GM18861 (cell line): ENCODE data around the gene TMEM120A.
"Not testable (repeated sequence)": the region's sequence is repeated elsewhere in the genome, so short reads cannot be mapped to it uniquely, and the experiment has no call there.

Experiments
- ATAC-seq: cut with Tn5 transposase; IDR thresholded peaks from one replicate; pipeline ENCODE4 v1.9.1; 2021; ENCODE audit not compliant: unreplicated experiment

The TMEM120A gene

DNA sequence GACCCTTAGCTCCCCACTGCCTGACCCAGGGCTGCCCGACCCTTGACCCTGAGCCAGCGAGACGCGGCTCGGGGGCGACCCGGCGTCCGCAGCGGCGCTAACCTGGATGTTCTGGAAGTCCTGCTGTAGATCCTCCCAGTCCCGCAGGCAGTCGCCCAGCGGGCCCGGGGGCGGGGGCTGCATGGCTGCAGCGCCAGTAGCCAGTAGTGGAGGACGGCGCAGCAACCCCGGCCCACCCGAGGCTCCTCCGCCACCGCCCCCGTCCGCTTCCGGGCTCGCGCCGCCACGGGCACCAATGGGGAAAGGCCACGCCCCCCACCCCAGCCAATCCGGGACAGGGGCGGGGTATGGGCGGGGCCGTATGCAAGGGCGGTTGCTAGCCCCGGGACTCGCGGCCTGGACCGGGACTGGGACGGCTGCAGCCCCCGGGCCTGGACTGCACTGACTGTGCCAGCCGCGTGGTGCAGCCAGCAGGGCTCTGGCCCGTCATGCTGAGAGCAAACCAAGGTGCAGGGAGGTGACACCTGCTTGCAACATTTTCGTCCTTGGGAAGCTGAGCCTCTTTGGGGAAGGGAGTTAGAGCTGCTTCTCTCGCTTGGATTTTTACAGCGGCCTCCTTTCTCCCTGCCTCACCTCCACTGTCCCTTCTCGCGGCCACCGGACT, at the start of gene TMEM120A:
Gene TMEM120A, minus strand, starts transcription at position 208 of the 664 bp plus-strand sequence. Its CDS starts 25 bp downstream, at position 183.
- peak; percentile 91 for ATAC-seq

DNA sequence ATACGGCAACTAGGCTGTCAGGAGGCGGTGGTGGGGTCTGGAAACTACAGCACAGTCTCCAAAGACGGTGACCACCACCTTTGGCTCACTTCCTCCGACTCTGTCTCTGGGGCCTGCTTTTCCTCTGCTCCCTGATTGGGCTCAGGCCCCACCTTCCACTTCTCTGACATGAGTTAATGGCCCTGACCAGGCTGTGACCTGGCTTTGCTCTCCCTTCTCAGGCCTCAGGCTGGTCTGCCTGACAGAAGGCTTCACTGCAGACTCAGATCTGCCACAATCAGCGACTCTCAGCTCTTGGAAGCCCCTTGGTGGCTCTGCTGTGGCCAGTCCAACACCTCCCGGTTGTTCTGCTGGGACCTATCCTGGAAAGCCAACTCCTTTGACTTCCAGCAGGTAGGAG, 45.7 kb upstream of the TMEM120A start:
- ATAC-seq: no peak

DNA sequence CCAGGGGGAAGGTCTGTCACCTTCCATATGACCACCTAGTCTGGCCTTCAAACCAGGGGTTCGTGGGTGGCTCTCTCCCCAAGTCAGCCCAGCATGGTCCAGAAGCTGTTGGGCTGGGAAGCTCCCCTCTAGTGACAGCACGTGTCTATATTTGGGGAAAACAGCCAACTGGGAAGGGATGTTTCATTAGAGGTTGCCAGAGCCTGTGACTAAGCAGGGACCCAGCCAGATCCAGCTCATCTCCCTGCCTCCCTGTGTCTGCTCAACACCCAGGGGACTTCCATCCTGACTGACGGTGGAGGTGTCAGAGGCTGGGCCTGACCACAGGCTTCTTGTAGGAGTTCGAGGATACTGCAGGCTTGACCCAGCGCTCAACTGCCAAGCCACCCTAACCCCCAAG, 42.9 kb upstream of the TMEM120A start:
- no peak for ATAC-seq

DNA sequence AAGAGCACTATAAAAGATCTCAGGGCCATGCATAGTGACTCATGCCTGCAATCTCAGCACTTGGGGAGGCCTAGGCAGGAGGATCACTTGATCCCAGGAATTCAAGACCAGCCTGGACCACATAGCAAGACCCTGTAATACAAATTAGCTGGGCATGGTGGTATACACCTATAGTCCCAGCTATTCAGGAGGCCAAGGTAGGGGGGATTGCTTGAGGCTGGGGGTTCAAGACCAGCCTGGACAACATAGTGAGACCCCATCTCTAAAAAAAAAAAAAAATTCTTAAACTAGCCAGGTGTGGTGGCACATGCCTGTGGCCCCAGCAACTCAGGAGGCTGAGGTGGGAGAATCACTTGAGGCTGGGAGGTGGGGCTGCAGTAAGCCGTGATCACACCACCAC, 37.6 kb upstream of the TMEM120A start:
- ATAC-seq: no peak

DNA sequence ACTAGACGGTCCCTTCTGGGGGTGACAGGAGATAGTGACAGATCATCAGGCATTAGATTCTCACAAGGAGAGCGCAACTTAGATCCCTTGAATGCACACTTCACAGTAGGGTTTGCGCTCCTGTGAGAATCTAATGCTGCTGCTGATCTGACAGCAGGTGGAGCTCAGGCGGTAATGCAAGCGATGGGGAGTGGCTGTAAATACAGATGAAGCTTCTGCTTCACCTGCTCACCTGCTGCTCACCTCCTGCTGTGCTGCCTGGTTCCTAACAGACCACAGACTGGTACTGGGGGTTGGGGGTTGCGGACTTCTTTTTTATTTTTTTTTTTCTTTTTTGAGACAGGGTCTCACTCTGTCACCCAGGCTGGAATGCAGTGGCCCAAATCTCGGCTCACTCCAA, 35.3 kb upstream of the TMEM120A start:
- not testable (repeated sequence) for ATAC-seq

DNA sequence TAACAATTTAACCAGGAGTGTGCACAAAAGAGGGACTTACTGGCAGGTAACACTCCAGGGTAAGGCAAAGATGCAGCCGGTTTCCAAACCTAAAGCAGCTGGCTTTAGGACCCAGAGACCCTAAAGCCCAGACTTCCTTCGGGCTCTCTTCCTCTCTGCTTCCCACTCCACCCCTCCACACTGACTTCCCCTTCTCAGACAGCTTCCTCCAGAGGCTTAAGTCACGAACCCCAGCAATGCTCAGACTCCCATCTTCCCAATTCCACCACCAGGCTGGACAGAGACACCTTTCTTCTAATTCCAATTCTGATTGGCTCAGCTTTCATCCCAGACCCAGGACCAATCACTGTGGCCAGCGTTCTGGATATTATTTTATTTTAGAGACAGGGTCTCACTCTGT, 28.6 kb upstream of the TMEM120A start:
- ATAC-seq: no peak

DNA sequence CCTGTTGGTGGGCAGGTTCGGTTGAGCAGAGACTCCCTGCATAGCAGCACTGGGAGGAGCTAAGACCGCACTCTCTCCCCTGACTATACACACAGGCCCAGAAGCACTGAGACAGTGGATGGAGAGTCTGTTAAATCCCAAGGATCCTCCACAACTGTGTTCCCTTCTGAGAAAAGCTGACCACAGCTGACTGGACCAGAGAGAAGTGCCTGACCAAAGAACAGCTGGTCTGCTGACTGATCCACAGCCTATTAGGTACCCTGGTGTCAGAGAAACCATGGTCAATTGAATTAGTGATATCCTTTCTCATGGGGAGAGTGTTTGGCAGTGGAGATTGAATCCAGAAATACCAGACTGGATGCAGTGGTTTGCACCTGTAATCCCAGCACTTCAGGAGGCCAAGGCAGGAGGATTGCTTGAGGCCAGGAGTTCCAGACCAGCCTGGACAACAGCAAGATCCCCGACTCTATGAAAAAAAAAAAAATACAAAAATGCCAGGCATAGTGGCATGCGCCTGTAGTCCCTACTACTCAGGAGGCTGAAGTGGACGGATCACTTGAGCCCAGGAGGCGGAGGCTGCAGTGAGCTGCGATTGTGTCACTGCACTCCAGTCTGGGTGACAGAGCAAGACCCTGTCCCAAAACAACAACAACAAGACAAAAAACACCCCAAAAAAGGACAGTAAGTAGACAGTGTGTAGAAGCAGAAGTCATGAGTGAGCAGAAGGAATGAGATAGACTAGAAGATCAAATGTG, 27.8 kb upstream of the TMEM120A start:
- no peak for ATAC-seq

DNA sequence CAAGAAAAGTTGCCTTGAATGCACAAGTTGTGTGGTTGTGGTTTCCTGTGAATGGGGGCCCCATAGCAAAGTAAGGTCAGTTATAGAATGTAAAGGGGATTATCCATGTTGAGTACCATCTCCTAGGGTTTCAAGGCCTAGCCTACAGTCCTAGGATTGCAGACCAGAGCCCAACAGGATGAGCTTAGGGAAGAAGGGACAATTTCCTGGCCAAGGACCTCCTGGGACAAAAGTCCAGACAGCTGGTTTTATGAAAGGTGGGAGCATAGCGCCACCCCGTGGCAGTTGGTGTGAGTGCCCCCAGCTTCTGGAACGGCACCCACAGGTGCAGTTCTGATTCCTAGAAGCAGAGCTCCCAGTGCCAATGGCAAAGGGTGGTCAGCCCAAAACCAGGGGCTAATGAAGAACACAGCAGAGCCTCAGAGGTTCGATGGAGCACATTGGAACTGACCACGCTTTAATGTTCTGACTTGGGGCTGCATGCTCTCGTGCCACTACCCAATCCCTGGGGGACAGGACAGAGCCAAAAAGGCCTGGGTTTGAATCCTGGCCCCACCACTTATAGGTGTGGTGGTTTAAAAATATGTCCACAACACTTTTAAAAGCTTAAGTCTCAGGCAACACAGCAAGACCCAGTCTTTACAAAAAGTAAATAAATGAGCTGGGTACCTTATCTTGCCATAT, 25.8 kb upstream of the TMEM120A start:
- no peak for ATAC-seq

DNA sequence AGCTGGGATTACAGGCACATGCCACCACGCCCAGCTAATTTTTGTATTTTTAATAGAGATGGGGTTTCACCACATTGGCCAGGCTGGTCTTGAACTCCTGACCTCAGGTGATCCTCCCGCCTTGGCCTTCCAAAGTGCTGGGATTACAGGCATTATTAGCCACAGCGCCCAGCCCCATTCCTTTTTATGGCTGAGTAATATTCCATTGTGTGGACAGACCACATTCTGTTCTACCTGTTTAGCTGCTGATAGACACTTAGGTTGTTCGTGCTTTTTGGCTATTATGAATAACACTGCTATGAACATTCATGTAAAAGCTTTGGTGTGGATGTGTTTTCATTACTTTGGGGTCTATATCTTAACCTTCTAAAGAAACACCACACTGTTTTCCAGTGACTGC, 24.1 kb upstream of the TMEM120A start:
- ATAC-seq: not testable (repeated sequence)

DNA sequence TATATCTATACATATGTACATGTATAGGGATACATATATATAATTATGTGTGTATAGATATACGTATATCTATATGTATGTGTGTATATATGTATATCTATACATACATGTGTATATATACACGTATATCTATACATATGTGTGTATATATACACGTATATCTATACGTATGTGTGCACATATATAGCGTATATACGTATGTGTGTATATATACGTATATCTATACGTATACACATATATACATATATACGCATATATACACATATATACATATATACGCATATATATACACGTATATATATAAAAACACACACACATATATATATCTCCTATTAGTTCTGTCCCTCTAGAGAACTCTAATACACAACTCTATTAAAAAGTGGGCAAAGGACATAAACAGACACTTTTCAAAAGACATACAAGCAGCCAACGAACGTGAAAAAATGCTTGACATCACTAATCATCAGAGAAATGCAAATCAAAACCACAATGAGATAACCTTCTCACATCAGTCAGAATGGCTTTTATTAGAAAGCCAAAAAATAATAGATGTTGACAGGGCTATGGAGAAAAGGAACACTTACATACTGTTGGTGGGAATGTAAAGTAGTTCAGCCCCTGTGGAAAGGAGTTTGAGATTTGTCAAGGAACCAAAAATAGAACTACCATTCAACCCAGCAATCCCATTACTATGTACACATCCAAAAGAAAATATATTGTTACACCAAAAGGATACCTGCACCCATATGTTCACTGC, 22.0 kb upstream of the TMEM120A start:
- no peak for ATAC-seq

DNA sequence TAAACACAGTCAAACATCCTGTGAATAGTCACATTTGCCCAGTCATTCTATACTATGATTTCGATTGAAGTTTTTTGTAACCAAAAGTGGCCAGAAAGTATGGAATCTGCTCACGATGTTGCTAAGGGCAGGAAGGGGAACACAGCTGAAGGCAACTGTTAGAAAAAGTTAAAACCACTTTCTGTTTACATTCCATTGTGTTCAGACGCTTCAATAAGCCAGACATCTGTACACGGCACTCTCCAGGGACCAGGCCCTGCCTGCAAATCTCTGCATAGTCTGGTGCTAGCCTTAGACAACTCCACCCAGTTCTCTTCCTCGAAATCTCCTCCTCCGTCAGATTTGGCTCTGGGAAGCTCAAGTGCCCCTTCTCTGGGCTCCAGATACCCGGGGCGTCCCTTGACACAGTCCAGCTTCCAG, 17.1 kb upstream of the TMEM120A start:
- no peak for ATAC-seq

DNA sequence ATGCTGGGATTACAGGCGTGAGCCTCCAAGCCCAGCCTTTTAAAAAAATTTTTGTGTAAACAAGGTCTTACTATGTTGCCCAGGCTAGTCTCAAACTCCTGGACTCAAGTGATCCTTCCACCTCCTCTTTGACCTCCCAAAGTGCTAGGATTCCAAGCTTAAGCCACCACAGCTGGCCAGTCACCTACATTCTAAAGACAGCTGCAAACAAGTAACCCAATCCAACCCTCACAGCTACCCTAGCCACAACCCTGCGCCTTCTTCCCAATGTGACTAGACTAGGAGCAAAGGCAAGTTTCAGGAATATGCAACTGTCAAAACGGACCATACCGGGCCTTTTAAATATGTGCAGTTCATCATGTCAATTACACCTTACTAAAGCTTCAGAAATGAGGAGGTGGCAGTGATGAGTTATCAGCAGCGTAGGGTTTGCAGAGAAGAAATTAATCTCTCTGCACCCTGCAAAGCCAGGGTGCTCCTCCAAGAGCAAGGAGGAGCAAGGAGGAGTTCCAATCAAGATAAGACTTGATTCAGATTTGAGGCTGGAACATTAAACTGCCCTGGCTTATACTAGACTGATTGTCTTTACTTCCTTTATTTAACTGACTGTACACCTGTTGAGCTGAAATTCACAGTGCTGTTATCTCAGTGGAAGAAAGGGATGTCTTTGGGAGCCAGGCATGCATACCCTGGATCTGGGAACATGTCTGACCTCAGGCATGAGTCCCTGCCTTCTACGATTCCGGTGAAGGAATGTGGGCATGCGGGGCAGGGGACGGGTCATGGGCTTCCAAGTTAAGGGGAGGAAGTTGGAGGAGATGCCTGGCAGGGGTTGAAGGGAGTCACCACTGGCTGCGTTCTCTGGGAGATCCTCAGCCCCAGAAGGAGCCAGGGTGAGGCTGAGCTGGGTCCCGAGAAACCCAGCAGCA, 15.5 kb upstream of the TMEM120A start:
- no peak for ATAC-seq

DNA sequence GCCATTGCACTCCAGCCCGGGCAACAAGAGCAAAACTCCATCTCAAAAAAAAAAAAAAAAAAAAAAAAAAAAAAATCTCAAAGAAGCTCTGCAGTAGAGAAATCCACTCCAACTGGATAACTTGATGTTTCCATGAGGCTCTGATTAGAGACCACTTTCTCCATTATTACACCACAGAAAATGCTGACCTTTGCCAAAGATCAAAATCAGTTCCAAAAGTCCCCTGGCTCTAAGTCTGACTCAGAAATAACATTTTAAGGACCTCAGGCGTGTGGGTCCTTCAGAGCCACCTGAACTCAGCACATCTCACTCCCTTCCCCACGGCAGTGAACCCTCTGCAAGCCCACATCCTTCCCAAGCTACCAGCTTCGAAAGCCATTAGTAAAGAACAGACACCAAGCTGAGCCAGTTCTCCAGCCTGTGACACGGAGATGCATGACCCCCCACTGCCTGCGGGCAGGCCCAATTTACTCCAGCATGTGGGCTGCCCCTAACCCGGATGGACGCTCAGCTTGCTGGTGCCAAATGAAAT, 13.8 kb upstream of the TMEM120A start:
- no peak for ATAC-seq

DNA sequence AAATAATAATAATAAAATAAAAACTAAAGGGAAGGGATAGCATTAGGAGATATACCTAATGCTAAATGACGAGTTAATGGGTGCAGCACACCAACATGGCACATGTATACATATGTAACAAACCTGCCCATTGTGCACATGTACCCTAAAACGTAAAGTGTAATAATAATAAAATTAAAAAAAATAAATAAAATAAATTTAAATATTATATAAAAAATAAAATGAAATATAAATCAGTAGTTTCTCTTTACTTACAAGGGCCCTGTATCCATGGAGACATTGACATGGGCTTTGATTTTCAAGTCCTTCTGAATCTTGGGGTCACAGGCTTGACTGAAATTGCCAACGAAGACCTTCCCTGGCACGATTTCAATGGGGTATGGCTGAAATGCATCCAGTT, 10.6 kb upstream of the TMEM120A start:
- not testable (repeated sequence) for ATAC-seq

DNA sequence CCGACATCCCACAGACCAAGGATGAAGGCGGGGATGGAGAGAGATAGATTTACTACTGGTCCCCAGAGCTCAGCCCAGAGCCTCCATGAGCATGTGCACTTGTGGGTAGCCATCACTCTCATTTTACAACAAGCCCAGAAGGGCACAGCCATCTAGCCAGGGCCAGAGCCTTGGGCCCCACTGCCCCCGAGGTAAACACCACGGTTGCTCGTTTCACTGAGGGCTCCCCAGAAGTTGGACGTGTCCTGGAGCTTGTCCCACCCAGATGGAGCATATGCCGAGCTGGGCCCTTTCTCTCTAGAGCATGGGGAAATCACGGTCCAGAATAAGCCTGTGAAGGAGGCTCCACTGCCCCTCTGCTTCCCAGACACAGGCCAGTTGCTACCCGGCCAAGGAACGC, 9.0 kb upstream of the TMEM120A start:
- ATAC-seq: no peak

DNA sequence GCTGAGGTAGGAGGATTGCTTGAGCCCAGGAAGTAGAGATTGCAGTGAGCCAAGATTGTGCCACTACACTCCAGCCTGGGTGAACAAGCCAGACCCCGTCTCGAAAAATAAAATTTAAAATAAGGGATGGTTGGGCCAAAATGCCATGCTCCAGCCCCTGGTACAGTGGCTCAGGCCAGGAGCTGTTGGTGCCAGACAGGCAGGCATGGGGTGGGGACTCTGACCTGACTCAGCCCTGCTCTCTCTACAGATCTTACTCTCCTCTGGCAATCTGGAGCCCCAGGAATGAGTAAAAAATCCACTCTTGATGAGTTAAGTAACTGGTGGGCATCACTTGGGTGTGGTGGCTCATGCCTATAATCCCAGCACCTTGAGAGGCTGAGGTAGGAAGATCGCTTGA, 8.4 kb upstream of the TMEM120A start:
- no peak for ATAC-seq

DNA sequence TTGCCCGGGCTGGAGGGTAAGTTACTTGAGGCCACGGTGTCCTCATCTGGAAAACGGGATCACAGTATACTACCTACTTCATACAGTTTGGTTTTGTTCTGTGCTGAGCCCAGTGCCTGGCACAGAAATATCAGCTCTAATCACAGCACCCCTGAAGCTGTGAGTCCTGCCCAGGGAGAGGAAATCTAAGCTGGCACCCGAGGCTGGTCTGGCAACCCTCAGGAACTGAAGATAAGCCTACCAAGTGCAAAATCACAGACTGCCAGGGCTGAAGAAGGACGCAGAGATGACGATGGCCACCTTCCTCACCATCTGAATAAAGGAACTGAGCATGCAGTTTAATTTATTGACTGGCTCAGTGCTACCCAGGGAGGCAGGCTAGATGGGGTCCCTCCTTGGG, 7.7 kb upstream of the TMEM120A start:
- ATAC-seq: no peak

DNA sequence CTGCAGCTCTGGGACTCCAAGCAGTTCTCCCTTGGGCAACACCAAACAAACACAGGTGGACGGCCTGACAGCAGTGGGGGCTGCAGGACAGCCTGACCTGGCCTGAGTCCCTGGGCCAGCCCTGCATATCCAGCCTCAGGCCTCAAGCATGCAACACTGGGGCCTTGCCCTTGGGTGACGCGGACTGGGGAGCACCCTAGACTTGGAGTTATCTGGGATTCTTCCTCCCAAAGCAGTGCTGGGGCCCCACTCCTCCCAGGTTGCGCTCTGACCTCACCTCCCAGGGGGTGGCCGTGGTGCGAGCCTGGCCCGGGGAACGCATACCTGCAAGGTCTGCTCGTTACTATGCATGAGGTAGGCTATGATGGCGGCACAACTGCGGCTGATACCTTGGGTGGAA, 6.2 kb upstream of the TMEM120A start:
- ATAC-seq: no peak

DNA sequence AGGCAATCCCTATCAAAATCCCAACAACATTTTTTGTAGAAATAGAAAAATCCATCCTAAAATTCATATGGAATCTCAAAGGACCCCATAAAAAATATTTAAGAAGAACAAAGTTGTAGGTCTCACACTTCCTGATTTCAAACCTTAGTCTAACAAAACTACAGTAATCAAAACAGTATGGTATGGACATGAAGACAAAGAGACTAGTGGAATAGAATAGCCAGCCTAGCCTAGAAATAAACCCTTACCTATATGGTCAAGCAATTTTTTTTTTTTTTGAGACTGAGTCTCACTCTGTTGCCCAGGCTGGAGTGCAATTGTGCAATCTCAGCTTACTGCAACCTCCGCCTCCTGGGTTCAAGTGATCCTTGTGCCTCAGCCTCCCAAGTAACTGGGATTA, 3.6 kb upstream of the TMEM120A start:
- no peak for ATAC-seq

DNA sequence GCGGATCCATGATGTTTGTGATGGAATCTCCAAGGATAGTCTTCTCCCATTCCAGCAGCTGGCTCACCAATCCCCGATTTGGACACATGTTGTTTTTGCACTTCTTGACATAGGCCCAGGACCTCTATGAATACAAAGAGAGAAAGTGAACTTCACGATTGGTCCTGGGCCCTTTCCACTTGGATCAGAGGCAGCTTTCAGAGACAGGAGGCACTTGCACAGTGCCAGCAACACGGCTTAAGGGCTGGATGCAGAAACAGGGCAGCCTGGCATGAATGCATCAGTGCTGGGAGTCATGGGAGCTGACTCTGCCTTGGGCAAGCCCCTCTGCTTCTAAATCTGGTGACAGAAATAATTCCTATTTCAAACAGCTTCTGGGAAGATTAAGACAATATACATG, 2.1 kb upstream of the TMEM120A start:
- no peak for ATAC-seq
